CD4-positive, alpha-beta T cell treated with Interleukin-4 for 1 hour (primary cell): ENCODE measurements around the gene CSNK1D.

Experiments
- DNase-seq, 2 donors: peaks; one replicate each; pipeline ENCODE4 v3.0.0-alpha.2; 2020 to 2022

The CSNK1D gene

DNA sequence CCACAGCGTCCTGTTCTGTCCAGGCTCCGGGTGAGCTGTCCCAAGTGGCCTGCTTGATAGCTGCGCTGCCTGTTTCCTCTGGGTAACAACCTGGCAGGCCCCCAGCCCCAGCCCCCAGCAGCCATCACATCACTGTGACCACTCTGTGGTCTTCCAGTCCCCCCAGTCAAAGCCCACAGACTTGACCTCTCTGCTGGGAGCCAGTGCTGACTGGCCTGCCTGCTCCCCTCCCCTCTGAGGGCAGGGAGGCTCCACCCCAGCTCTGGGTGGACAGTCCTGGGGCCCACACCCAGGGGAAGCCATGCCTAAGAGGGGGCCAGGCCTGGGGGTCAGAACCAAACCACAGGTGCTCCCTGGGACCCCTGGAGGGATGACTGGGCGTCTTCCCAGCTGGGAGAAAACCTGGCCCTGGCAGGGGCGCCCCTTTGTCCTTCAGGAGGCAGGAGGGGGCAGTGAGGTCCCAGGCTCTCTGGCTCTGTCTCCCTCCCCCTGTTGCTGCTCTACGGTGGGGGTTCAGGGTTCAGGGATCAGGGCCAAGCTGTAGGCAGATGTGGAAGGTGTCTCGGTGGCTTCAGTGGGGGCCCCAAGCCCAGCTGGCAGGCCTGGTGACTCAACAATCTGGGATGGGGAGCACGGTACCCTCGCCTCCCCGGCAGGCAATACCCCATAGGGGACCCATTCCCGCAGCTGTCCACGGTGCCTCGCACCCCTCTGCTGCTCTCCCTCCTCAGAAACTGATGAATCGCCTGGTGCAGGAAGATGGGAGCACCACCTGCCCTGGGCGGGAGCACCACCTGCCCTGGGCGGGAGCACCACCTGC, 46.5 kb downstream of the CSNK1D start:
- no peak for DNase-seq

DNA sequence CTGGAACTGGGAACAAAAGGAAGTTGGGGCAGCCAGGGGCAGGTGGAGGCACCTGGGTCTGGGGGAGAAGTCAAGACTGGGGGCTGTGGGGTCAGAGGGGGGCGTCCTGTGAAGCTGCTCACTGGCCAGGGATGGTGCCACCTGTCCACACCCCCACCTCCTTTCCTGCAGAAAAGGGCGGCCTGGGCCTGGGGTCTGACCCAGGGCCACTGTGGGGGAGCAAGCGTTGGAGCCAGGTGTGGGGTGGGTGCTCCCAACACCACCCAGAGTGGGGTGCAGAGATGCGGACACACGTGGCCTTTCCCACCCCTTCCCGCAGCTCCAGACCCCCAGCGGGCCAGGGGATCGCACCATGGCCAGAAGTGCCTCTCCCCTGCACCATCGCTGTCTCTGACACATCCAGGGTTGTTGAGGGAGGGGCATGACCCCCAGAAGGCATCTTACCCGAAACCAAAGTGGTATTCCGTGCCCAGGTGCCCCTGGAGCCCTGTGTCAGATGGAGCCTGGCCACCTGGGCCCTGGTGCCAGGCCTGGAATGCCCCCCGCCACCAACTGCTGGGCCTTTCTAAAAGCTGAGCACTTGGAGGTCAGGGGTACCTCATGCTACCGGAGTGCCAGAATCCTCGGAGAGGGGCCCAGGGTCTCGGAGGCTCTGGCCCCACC, 47.2 kb downstream of the CSNK1D start:
- no peak for DNase-seq

GRCh38 chr17:82225368-82226029, 48.0 kb downstream of the CSNK1D start:
- DNase-seq, result no peak

DNA sequence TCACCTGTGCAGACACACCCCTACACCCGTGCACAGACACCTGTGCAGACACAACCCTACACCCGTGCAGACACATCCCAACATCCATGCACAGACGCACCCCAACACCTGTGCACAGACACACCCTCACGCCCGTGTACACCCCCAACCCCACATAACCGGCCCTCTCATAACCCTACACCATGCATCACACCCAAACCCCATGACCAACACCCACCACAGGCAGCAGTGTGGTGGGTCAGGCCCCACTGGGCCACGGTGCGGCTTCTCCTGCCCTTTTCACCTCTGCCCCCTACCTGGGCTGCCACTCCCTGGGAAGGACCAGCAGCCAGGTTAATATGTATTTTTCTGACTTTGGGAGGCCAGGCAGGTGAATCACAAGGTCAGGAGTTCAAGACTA, 48.8 kb downstream of the CSNK1D start:
- DNase-seq, result no peak

GRCh38 chr17:82223517-82223916, 50.0 kb downstream of the CSNK1D start:
- no peak for DNase-seq

- DNase-seq, result peak in 1 of 2 donors; percentile 35
Observed at GRCh38 chr17:82222816-82223215, 50.7 kb downstream of the CSNK1D start.

DNA sequence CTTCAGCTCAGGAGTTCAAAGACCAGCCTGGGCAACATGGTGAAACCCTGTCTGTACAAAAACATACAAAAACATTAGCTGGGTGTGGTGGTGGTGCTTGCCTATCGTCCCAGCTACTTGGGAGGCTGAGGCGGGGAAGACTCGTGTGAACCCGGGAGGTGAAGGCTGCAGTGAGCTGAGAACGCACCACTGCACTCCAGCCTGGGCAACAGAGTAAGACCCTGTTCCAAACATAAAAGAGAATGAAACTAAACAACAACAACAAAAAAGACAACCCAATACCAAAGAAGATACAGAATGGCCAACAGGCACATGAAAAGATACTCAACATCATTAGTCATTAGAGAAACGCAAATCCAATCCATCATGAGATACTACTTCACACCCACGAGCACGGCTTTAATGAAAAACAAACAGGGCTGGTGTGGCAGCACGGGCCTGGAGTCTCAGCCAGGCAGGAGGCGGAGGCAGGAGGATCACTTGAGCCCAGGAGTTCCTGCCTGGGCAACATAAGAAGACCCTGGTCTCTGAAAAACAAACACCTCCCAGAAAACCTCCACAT, 52.1 kb downstream of the CSNK1D start:
- no peak for DNase-seq

GRCh38 chr17:82219753-82220709, 53.5 kb downstream of the CSNK1D start:
- no peak for DNase-seq

DNA sequence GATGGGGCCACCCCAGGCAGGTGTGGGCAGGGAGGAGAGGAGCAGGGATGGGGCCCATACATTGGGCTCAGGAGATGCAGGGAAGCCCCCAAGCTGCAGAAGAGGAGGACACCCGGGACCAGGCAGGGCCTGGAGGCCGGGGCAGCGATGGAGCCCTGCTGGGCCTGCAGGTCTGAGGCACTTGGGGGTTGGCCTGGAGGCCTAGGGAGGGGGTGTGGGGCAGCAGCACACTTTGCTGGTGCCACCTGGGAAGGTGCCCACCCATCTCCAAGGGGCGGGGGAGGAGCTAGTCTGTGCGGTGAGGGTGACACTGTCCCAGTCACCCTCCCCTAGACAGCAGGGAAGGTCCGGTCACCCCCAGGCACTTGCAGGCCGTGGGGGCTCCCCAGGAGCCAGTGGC, 54.4 kb downstream of the CSNK1D start:
- DNase-seq, result no peak

DNA sequence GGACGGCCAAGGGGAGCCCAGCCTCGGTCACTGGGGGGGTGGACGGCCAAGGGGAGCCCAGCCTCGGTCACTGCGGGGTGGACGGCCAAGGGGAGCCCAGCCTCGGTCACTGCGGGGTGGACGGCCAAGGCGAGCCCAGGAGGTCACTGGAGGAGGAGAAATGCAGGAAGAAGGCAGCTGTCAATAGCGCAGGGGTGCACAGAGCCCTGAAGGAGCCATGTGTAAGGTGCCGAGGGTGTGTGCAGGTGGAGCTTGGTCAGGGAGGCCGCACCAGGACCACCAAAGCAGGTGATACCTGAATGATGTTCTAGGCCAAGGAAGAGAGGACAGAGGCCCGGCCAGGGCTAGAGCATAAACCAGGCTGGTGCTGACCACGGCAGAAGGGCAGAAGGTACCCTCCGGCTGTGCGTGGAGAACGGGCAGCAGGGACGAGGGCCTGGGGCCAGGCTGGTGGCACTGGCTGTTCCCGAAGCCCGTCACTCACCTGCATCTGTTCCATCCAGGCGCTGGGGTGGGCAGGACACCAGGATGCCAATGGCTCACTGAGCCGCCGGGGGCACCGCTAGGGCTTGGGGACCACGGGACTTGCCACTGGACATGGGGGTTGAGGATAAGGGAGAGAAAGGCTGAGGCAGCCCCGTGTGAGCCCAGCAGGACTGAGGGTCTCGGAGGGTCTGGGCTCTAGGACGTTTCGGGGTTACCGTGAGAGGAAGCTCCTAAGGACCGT, 55.0 kb downstream of the CSNK1D start:
- no peak for DNase-seq

DNA sequence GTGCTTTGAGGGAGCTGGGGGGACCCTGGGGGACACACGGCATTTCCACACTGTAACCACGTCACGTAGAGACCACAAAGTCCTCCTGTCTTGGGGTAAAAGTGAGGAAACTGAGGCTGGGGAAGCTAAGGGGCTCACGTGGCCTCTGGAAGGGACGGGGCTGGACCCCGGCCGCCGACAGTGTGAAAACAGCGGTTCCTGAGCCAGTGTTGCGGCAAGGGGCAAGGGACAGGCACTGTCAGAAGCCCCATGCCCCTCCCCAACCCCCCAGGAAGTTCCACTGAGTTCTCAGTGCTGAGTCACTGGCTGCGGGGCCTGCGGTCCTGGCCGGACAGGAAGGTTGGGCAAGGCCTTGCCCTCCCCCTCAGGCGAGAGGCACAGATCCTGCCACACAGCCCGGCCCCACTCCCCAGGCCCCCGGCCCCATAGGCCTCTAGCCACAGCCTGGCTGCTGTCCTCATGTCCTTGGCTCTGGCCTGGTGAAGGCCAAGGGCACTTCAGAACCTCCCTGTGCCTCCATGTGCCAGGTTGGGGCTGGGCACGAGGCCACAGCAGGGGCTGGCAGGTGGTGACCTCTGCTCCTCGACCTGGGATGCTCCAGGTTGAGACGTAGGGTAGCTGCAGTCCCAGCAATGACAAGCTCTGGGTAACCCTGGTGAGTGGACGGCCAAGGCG, 55.8 kb downstream of the CSNK1D start:
- peak in 1 of 2 donors; percentile 79 for DNase-seq

GRCh38 chr17:82217120-82217529, 56.4 kb downstream of the CSNK1D start:
- no peak for DNase-seq

- peak; percentile 68 to 87 for DNase-seq
Observed at GRCh38 chr17:82216301-82217119, 57.0 kb downstream of the CSNK1D start.

DNA sequence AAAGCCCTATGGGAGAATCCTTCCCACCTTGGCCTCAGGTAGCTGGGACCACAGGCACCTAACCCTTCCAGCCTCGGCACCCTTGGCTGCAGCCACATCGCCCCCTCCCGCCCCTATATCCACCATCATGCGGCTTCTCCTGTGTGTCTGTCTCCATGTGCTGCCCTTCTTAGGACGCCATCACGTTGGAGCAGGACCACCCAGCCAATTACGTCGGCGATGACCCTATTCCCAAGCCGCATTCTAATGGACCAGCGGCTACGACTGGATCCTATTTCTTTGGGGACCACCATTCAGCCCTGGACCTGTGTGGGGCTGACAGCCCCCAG, 57.6 kb downstream of the CSNK1D start:
- no peak for DNase-seq

GRCh38 chr17:82215095-82215971, 58.2 kb downstream of the CSNK1D start:
- no peak for DNase-seq

DNA sequence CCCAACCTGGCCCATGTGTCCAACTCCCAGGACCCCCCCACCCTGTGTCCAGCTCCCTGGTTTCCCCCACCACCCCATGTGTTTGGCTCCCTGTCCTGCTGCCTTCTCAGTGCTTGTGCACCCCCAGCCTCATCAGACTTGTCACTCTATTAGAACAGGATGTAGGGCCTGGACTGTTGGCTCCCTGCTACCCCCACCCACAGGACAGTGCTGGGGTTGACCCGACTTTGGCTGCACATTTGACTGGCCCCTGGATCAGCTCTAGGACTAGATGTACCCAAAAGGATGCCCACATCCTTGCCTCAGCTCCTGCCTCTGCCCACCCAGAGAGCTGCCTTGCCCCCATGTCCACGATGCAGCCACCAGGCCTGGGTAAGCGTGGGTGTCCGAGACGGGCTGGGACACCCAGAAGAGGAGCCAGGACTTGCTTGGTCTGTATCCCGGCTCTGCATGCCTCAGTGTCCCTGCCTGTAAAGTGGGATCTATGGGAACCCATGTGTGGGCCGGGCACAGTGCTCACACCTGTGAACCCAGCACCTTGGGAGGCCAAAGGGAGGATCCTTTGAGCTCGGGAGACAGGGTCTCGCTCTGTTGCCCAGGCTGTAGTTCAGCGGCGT, 59.4 kb downstream of the CSNK1D start:
- DNase-seq, result no peak

- DNase-seq, result peak; percentile 71
Observed at GRCh38 chr17:82213251-82214011, 60.1 kb downstream of the CSNK1D start.
